GM18858 (cell line): ENCODE data around the gene PLEKHM3.

ENCODE experiments used
- ATAC-seq: cut with Tn5 transposase; IDR thresholded peaks from one replicate; pipeline ENCODE4 v1.9.1; 2021; ENCODE audit not compliant: unreplicated experiment

PLEKHM3 gene

DNA sequence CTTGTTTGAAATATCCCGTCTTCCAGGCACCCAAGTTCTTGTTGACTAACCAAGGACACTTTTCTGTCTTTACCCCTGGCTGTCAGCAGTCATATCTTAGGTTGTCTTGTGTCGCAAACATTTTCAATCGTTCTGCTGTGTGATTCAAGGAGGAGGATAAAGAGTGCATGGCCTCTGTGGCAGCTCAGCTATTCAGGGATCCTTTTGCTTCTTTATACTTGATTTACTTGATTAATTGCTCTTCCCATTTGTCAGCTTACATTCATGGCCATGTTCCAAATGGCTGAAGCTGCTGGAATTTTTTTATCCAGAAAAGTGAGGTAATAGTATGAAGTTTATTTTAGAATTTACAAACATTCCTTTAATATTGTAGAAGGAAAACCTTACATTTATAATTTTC, 158.3 kb downstream of the PLEKHM3 start:
- ATAC-seq, result no peak

DNA sequence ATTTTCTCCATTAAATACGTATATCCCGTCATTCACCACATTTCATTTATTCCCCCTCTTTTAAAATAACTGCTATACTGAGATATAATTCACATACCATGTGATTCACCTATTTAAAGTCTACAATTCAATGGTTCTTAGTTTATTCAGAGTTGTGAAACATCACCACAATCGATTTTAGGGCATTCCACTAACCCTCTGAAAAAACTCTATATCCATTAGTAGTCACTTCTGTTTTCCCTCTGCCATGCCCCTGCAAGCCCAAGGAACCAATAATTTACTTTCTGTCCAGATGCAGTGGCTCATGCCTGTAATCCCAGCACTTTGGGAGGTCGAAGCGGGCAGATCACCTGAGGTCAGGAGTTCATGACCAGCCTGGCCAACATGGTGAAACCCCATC, 160.1 kb downstream of the PLEKHM3 start:
- no peak for ATAC-seq

DNA sequence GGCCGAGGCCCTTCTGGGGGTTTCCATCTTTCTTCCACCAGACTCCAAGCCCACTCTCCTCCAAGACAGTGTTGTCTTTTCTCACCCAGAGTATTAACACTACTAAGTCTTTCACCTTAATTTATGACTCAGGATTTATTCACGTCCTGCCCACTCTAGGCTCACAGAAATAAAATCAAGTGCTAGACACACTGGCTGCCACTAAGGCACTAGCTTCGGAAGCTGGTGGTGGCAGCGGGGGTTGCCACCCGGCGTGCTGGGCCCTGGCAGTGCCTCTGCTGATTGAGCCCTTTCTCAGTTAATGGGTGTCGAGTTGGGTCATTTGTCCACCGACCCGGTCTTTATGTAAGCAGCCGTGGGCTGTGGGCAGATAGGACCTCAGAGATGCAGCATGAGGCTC, 162.0 kb downstream of the PLEKHM3 start:
- no peak for ATAC-seq

DNA sequence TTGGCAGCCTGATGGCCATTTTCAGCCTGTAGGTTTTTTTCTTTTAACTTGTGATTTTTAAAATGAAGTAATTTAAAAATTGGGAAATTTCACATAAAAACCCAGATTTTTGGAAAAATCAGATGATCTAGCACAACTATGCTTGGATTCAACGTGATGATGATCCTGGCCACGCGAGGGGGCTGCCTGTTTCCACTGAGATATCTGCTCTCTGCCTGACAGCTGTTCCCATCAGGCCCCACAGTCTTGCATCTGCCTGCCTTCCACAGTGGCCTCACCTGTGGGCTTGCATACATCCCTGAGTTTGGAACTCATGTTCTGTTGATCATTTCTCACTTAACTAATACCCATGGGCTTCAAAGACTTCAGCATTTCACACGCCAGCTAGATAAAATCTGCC, 163.5 kb downstream of the PLEKHM3 start:
- ATAC-seq, result no peak

- no peak for ATAC-seq
Measured at GRCh38 chr2:207860685-207861084, 164.6 kb downstream of the PLEKHM3 start.

DNA sequence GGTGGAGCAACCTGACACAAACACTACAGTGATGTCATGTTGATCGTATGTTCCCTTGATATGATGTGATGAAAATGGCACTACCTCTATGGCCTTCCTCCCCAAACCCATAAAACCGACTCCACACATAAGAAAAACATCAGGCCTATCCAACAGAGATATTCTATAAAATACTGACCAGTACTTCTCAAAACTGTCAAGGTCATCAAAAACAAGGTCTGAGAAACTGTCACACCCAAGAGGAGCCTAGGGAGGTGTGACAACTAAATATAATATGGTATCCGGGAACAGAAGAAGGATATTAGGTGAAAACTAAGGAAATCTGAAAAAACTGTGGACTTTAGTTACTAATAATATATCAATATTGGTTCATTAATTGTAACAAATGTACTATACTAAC, 169.7 kb downstream of the PLEKHM3 start:
- no peak for ATAC-seq

DNA sequence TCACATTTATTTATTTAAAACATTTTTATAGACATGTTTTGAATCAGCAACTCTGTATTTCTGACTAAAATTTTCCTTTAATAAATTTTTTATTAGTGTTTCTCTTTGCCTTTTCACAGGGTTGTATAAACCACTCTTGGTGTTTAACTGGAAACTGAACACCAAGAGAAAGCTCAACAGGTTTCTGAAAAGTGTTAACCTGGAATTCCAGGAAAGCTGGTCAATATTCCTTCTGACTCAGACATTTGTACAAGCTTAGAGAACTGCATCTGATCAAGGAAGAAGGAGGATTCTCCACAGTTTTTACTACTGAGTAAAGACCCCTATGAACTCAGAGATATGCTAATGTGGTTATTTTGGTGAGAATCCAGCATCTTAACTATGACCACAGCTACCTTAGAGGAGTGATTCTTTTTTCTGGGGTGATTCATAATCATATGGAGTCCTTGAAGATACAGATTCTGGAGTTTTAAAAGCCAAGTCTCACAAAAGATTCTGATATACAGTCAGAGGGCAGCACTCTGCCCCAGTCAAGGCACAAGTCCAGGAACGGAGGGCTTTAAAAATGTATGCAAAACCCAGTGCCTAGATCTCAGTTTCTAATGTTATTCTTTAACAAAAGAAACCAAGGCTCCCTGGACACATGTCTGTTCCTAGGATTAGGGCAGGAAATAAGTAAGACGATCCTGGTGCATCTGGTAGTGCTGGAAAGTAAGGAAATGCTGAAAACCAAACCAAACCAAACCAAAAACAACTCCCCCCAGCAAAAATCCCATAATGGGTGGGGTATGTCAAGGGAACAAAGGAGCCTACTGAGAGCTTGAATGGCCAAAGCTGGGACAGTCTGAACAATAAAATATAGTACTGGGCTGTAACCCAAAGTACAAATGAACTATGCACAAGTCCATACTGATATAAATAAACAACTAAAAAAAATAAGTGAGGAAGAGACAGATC, 170.6 kb downstream of the PLEKHM3 start:
- no peak for ATAC-seq

- ATAC-seq, result no peak
Measured at GRCh38 chr2:207852791-207853190, 172.5 kb downstream of the PLEKHM3 start.

- ATAC-seq, result no peak
Measured at GRCh38 chr2:207849443-207849842, 175.9 kb downstream of the PLEKHM3 start.

DNA sequence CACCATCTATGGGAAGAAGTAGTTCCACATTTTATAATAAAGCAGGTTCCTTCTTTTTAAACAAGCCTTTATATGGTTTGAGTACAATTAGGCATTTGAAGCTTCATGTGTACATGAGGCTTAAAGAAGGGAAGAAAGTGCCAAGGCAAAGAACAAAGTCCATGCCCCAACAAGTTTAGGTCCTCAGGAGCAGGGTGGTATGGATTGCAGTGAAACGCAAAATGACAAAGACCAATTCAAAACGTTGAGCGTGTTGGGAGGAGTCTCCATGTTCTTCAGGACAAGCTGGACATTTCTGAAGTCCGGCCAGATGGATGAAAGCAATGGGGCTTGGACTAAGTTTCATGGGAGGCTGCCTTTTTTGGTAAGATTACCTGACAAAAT, 176.8 kb downstream of the PLEKHM3 start:
- no peak for ATAC-seq

DNA sequence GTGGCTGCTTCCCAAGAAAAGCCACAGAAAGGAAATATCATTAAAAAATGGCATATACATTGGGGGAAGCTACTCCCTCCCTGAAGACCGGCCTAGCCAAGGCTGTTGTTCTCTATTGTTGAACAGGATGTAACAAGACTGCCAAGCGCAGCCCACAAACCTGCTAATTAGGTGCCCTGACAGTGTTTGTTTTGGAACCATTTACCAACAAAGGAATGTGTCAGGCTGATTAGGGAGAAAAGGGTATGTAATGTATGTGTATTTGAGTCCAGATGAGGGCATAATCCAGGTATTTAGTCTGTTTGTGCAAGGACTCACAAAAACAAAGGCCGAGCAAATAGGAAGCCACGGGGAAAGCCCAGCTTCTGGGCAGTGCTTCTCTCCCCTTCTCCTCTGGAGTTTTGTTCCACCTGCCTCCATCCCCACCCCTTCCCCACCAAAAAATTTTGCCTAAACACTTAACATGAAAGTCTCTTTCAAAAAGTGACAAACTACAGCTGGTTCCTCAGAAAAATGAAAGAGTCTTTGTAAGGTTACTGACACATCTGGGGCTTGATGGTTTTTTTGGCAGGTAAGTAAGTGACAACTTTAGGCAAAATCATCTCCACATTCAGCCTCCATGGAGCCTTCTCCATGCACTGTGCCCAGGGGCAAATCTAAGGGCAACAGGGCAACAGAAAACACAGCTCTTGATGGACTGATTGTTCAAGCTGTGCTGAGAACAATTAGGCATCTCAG, 177.4 kb downstream of the PLEKHM3 start:
- no peak for ATAC-seq

- no peak for ATAC-seq
Measured at GRCh38 chr2:207847098-207847806, 178.1 kb downstream of the PLEKHM3 start.

GRCh38 chr2:207845202-207845864, 180.0 kb downstream of the PLEKHM3 start:
- ATAC-seq, result no peak

DNA sequence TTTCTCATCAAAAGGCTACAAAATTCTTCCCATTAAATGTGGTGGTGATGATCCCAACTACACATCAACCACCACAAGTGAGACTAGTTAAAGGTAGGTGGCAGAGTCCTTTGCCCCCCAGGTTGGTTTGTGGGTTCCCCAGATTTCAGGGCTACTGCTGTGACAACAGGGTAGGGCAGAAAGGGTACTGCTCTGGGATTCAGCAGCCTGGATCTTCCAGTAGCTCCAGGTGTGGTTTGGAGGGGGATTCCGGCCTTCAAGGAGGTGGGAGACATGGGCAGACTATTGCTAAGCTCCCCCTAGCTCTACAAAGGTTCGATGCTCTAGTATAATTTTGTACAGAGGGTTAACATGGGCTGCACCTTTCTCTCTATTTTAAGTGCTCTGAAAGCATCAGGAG, 180.7 kb downstream of the PLEKHM3 start:
- ATAC-seq, result no peak

GRCh38 chr2:207840101-207840500, 185.2 kb downstream of the PLEKHM3 start:
- ATAC-seq, result no peak

DNA sequence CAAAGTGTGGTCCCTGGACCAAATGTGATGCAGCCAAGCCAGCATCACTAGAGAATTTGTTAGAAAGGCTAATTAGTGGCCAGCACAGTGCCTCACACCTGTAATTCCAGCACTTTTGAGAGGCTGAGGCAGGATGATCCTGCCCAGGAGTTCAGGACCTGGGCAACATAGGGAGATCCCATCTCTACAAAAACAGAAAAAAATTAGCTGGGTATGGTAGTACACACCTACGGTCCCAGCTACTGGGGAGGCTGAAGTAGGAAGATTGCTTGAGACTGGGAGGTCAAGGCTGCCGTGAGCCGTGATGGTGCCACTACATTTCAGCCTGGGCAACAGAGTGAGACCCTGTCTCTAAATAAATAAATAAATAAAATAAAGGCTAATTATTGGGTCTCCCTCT, 185.8 kb downstream of the PLEKHM3 start:
- ATAC-seq, result no peak

- no peak for ATAC-seq
Measured at GRCh38 chr2:207839028-207839427, 186.3 kb downstream of the PLEKHM3 start.

DNA sequence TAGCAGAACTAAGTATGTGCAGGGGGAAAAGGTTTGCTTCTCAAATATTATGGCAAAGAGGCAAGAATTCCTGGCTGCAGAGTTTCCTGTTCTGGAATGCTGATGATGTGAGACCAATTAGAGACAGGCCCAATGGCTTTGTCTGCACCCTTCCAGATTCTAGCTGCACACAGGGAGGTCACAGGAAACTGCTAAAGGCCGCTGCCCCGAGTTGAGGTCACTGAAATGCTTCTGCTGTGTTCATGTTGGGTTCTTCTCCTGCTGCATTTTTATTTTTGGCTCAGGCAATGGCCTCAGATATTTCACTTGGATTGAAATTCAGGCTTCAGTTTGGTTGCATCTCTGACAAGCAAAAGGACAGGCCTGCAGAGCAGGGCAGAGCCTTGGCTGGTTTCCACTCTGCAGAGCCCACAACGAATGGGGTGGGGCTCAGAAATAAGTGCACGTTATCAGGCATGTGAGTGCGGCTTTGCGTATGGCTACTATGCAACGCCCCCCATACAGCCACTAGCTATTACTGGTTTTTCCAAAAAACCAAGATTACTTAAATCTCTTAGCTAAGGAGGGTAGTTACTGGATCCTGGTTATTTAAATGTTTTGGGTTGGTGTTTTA, 188.7 kb downstream of the PLEKHM3 start:
- ATAC-seq, result no peak

DNA sequence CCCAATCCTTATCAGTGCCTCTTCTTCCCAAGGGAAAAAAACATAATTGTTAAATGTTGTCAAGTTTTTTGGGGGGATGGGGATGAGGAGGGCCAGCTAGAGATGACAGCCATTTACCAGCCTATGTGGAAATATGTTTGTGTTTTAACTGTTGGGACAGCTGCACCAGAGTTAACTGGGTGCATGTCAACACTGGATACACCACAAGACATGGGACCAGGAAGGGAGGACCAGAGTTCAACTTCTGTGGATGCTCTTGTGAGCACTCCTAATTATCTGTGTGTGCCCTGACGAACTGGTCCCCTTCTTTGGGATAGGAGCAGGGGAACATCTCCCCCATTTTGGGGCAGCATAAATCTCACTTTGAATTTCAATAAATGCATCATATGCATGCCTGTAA, 189.5 kb downstream of the PLEKHM3 start:
- ATAC-seq, result no peak

DNA sequence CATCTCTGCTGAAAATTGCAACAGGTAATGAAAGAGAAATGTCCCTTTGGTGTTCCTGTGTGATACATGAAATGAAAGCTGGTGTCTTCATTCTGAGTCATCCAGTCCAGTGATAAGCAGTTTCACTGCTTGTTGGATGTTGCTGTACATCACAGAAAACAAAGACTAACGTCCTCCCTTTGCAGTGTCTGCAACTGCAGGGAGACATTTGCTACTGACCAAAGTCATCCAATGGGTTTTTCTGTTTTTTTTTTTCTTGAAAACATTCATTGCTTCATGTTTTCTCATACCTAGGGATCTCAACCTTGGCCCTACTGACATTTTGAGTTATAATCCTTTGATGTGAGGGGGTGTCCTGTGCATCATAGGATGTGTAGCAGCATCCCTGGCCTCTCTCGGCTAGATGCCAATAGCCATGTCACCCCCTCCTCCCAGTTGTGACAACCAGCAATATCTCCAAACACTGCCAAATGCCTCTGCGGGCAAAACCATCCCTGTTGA, 192.0 kb downstream of the PLEKHM3 start:
- peak; percentile 99 for ATAC-seq
